ENCODE results near the gene HSDL2. TPM values are rescaled to one million over a fixed set of nuclear protein-coding genes. Genes with fewer than 3 reads are reported as not detected.
"Not testable (repeated sequence)": the region's sequence is repeated elsewhere in the genome, so short reads cannot be mapped to it uniquely, and the experiment has no call there.

The HSDL2 gene
- total and polyA plus RNA-seq, 5 donors from 2014 or later = 15.3 to 30.4 (median 19.7) TPM

DNA sequence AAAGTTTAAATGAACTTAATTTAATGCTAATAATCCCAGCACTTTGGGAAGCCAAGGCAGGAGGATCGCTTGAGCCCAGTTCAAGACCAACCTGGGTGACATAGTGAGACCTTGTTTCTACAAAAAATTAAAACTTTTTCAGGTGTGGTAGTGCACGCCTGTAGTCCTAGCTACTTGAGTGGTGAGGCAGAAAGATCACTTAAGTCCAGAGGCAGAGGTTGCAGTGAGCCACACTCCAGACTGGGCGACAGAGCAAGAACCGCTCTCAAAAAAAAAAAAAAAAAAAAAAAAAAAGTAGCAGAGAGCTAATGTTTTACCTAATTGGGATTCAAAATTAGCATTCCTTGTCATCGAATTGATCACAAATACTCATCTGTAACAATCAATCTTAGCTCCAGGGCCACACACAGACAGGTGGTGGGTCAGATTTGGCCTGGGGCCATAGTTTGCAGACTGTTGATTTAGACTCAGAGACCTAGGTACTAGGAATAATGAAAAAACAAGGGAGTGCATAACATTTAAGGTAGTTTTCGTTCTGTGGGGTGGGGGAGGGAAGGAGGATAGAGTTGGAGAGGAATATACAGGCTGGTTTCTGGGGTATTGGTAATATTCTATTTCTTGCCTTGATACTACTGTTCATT is 21.4 kb downstream of the HSDL2 start:
- H3K4me1 Mint-ChIP-seq = peaks cover 0 to 7% (median 1%) of the 10 kb centered on the region in 4 donors
- H3K27me3 Mint-ChIP-seq = no peaks in the 10 kb centered on the region
- Histone ChIP-seq H3K27me3 (ENCODE audit: control insufficient read depth, insufficient read depth, low read length) (no peaks in the 10 kb centered on the region), H3K27ac (ENCODE audit: insufficient read depth, low read length, poor library complexity, severe bottlenecking) (no peak overlapping the region), H3K36me3 (ENCODE audit: control insufficient read depth, insufficient read depth, low read length) (no peaks in the 10 kb centered on the region), H3K9me3 (ENCODE audit: control insufficient read depth in 2 of 2, low read length in 2 of 2) (no peaks in the 10 kb centered on the region), H3K4me1 (ENCODE audit: control insufficient read depth, insufficient read depth, low read length, poor library complexity, severe bottlenecking) (no peaks in the 10 kb centered on the region), H3K4me3 (ENCODE audit: low read depth, low read length) (no peak overlapping the region)
- ATAC-seq (ENCODE audit: low read depth in 2 of 2) (no peak), DNase-seq (no peak)
- no peak overlapping the region for H3K4me3 Mint-ChIP-seq
- peaks cover 0 to 15% (median 5%) of the 10 kb centered on the region in 7 donors for H3K9me3 Mint-ChIP-seq
- no peak overlapping the region for H3K27ac Mint-ChIP-seq
- peaks cover 22% of the 10 kb centered on the region for H3K36me3 Mint-ChIP-seq

DNA sequence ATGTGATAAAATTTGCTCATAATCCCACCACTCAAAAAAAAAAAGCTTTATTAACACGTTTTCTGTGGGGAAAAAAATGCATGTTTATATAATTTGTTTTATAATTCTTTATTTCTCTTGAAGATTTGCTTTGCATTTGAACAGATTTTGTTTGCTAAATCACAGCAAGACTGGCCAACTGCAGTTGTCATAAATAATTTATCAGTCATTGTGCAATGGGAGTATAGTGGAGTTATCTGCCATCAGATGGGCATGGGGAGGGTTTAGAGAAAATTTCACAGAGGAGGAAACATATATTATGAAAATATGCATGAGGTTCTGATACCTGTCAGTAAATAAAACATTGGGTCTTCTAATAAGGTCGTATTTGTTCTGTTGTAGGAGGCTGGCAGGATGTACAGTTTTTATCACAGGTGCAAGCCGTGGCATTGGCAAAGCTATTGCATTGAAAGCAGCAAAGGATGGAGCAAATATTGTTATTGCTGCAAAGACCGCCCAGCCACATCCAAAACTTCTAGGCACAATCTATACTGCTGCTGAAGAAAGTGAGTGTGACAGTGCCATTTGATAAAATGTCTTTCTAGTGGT is 23.8 kb downstream of the HSDL2 start:
- H3K4me1 Mint-ChIP-seq = peaks cover 0 to 2% (median 0%) of the 10 kb centered on the region in 4 donors
- Histone ChIP-seq H3K36me3 (ENCODE audit: control insufficient read depth, insufficient read depth, low read length) (peaks cover 8% of the 10 kb centered on the region), H3K9me3 (ENCODE audit: control insufficient read depth in 2 of 2, low read length in 2 of 2) (no peaks in the 10 kb centered on the region), H3K4me1 (ENCODE audit: control insufficient read depth, insufficient read depth, low read length, poor library complexity, severe bottlenecking) (no peaks in the 10 kb centered on the region), H3K4me3 (ENCODE audit: low read depth, low read length) (no peak overlapping the region), H3K27me3 (ENCODE audit: control insufficient read depth, insufficient read depth, low read length) (no peaks in the 10 kb centered on the region), H3K27ac (ENCODE audit: insufficient read depth, low read length, poor library complexity, severe bottlenecking) (no peak overlapping the region)
- H3K36me3 Mint-ChIP-seq = peaks cover 31% of the 10 kb centered on the region
- H3K27me3 Mint-ChIP-seq = no peaks in the 10 kb centered on the region
- ATAC-seq (ENCODE audit: low read depth in 2 of 2) = no peak
- no peak overlapping the region for H3K27ac Mint-ChIP-seq
- DNase-seq = no peak
- H3K4me3 Mint-ChIP-seq = peak overlapping the region in 1 of 4 donors; percentile 78
- peaks cover 0 to 7% (median 0%) of the 10 kb centered on the region in 7 donors for H3K9me3 Mint-ChIP-seq

DNA sequence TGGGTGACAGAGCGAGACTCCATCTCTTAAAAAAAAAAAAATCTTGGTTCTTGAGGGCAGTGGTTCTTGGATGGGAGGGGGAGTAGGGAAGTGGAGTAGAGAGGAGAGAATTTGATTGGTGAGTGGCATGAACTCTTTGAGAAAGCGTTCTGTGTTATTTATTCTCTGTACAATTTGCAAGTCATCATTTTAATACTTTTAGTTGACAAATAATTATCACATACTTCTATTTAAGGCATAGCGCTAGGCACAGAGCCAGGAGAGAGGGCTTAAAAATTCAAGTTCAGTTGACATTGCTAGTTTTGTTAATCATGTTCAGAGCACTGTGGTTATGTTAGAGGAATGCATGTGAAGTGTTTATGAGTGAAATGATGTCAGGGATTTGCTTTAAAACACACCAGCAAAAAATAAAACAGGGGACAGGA is 24.6 kb downstream of the HSDL2 start:
- ATAC-seq (ENCODE audit: low read depth in 2 of 2) (no peak), DNase-seq (no peak)
- H3K4me3 ChIP-seq (ENCODE audit: low read depth, low read length) = no peak overlapping the region
- no peaks in the 10 kb centered on the region for H3K9me3 ChIP-seq (ENCODE audit: control insufficient read depth in 2 of 2, low read length in 2 of 2)
- Mint-ChIP-seq H3K4me3 (no peak overlapping the region), H3K9me3 (no peaks in the 10 kb centered on the region), H3K4me1 (peaks cover 0 to 2% (median 0%) of the 10 kb centered on the region in 4 donors), H3K27me3 (no peaks in the 10 kb centered on the region), H3K27ac (peak overlapping the region in 1 of 3 donors; percentile 78), H3K36me3 (peaks cover 33% of the 10 kb centered on the region)
- peaks cover 11% of the 10 kb centered on the region for H3K36me3 ChIP-seq (ENCODE audit: control insufficient read depth, insufficient read depth, low read length)
- no peak overlapping the region for H3K27ac ChIP-seq (ENCODE audit: insufficient read depth, low read length, poor library complexity, severe bottlenecking)
- no peaks in the 10 kb centered on the region for H3K4me1 ChIP-seq (ENCODE audit: control insufficient read depth, insufficient read depth, low read length, poor library complexity, severe bottlenecking)
- no peaks in the 10 kb centered on the region for H3K27me3 ChIP-seq (ENCODE audit: control insufficient read depth, insufficient read depth, low read length)

DNA sequence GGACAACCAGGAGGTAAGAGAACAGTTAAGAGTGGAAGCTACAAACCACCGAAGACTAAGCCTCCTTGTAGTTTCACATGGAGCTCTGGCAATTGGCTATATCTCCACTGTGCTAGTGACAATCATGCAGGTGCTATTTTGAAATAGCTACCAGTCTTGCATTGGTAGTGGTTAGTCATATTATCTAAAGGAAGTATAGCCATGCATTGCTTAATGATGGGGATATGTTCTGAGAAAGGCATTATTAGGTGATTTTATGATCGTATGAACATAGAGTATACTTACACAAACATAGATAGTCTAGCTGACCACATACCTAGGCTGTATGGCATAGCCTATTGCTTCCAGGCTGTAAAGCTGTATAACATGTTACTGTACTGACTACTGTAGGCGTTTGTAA is 28.4 kb downstream of the HSDL2 start:
- no peak overlapping the region for H3K4me3 ChIP-seq (ENCODE audit: low read depth, low read length)
- Mint-ChIP-seq H3K36me3 (peaks cover 51% of the 10 kb centered on the region), H3K9me3 (no peaks in the 10 kb centered on the region), H3K27ac (peak overlapping the region in 1 of 3 donors; percentile 63), H3K4me3 (no peak overlapping the region), H3K4me1 (peaks cover 0 to 2% (median 0%) of the 10 kb centered on the region in 4 donors), H3K27me3 (no peaks in the 10 kb centered on the region)
- no peak for ATAC-seq (ENCODE audit: low read depth in 2 of 2)
- H3K27ac ChIP-seq (ENCODE audit: insufficient read depth, low read length, poor library complexity, severe bottlenecking) = no peak overlapping the region
- no peaks in the 10 kb centered on the region for H3K4me1 ChIP-seq (ENCODE audit: control insufficient read depth, insufficient read depth, low read length, poor library complexity, severe bottlenecking)
- DNase-seq = no peak
- H3K9me3 ChIP-seq (ENCODE audit: control insufficient read depth in 2 of 2, low read length in 2 of 2) = no peaks in the 10 kb centered on the region
- peaks cover 15% of the 10 kb centered on the region for H3K36me3 ChIP-seq (ENCODE audit: control insufficient read depth, insufficient read depth, low read length)
- no peaks in the 10 kb centered on the region for H3K27me3 ChIP-seq (ENCODE audit: control insufficient read depth, insufficient read depth, low read length)

DNA sequence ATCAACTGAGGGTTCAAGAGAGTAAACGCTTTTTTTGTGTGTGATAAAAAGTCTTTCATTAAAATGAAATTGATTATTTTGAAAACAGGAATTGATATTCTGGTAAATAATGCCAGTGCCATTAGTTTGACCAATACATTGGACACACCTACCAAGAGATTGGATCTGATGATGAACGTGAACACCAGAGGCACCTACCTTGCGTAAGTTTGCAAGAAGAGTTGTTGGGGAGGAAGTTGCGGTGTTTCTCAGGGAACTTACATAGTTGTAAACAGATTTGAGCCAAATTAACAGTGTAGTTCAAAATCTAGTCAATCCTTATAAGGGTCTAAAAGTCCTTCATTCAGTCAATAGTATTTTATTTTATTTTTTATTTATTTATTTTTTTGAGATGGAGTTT is 28.9 kb downstream of the HSDL2 start:
- ATAC-seq (ENCODE audit: low read depth in 2 of 2) (no peak), DNase-seq (no peak)
- no peaks in the 10 kb centered on the region for H3K27me3 ChIP-seq (ENCODE audit: control insufficient read depth, insufficient read depth, low read length)
- H3K9me3 ChIP-seq (ENCODE audit: control insufficient read depth in 2 of 2, low read length in 2 of 2) = no peaks in the 10 kb centered on the region
- no peaks in the 10 kb centered on the region for H3K9me3 Mint-ChIP-seq
- peaks cover 51% of the 10 kb centered on the region for H3K36me3 Mint-ChIP-seq
- H3K36me3 ChIP-seq (ENCODE audit: control insufficient read depth, insufficient read depth, low read length) = peaks cover 15% of the 10 kb centered on the region
- H3K4me1 ChIP-seq (ENCODE audit: control insufficient read depth, insufficient read depth, low read length, poor library complexity, severe bottlenecking) = no peaks in the 10 kb centered on the region
- H3K4me3 ChIP-seq (ENCODE audit: low read depth, low read length) = no peak overlapping the region
- no peak overlapping the region for H3K4me3 Mint-ChIP-seq
- H3K27ac Mint-ChIP-seq = no peak overlapping the region
- no peak overlapping the region for H3K27ac ChIP-seq (ENCODE audit: insufficient read depth, low read length, poor library complexity, severe bottlenecking)
- no peaks in the 10 kb centered on the region for H3K27me3 Mint-ChIP-seq
- peaks cover 0 to 2% (median 0%) of the 10 kb centered on the region in 4 donors for H3K4me1 Mint-ChIP-seq

DNA sequence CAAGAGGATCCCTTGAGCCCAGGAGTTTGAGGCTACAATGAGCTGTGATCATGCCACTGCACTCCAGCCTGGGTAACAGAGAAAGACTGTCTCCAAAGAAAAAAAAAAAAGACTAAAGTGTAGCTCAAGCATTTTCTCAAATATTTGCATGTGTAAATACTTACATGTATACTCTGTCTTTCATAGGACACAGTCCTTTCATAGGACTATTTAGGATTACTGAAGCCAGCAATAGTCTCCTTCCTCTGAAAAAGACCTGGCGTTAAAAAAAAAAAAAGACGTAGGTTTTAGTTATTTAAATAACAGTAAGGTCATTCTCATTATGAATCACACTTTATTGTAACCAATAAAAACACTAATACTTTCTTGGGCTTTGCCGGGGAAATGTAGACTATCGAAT is 29.9 kb downstream of the HSDL2 start:
- H3K4me1 Mint-ChIP-seq = no peaks in the 10 kb centered on the region
- no peaks in the 10 kb centered on the region for H3K27me3 ChIP-seq (ENCODE audit: control insufficient read depth, insufficient read depth, low read length)
- no peak overlapping the region for H3K27ac ChIP-seq (ENCODE audit: insufficient read depth, low read length, poor library complexity, severe bottlenecking)
- DNase-seq (no peak), ATAC-seq (ENCODE audit: low read depth in 2 of 2) (no peak)
- no peak overlapping the region for H3K4me3 ChIP-seq (ENCODE audit: low read depth, low read length)
- H3K9me3 Mint-ChIP-seq = no peaks in the 10 kb centered on the region
- no peak overlapping the region for H3K27ac Mint-ChIP-seq
- H3K27me3 Mint-ChIP-seq = no peaks in the 10 kb centered on the region
- peaks cover 44% of the 10 kb centered on the region for H3K36me3 Mint-ChIP-seq
- H3K9me3 ChIP-seq (ENCODE audit: control insufficient read depth in 2 of 2, low read length in 2 of 2) = no peaks in the 10 kb centered on the region
- H3K4me3 Mint-ChIP-seq = no peak overlapping the region
- peaks cover 15% of the 10 kb centered on the region for H3K36me3 ChIP-seq (ENCODE audit: control insufficient read depth, insufficient read depth, low read length)
- no peaks in the 10 kb centered on the region for H3K4me1 ChIP-seq (ENCODE audit: control insufficient read depth, insufficient read depth, low read length, poor library complexity, severe bottlenecking)

DNA sequence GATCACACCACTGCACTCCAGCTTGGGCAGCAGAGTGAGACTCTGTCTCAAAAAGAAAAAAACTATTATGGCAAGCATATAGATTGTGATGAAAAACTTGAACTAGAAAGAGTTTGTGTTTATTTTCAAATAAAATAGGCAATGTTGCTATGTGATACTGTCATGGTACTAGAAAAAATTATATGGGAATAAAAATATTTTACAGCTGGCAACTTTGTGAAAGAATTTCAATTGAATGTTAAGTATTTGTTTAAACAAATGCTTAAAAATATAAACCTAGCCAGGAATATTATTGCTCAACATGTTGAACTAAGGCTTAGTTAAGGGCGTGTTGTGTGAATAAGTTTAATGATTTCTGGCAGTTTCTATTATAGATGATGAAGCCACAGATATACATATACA is 31.7 kb downstream of the HSDL2 start:
- Mint-ChIP-seq H3K36me3 (peaks cover 39% of the 10 kb centered on the region), H3K4me1 (no peaks in the 10 kb centered on the region), H3K27ac (no peak overlapping the region), H3K27me3 (no peaks in the 10 kb centered on the region), H3K9me3 (no peaks in the 10 kb centered on the region), H3K4me3 (no peak overlapping the region)
- Histone ChIP-seq H3K27ac (ENCODE audit: insufficient read depth, low read length, poor library complexity, severe bottlenecking) (no peak overlapping the region), H3K27me3 (ENCODE audit: control insufficient read depth, insufficient read depth, low read length) (no peaks in the 10 kb centered on the region), H3K4me1 (ENCODE audit: control insufficient read depth, insufficient read depth, low read length, poor library complexity, severe bottlenecking) (no peaks in the 10 kb centered on the region), H3K9me3 (ENCODE audit: control insufficient read depth in 2 of 2, low read length in 2 of 2) (no peaks in the 10 kb centered on the region), H3K36me3 (ENCODE audit: control insufficient read depth, insufficient read depth, low read length) (peaks cover 15% of the 10 kb centered on the region), H3K4me3 (ENCODE audit: low read depth, low read length) (no peak overlapping the region)
- no peak for DNase-seq
- no peak for ATAC-seq (ENCODE audit: low read depth in 2 of 2)

DNA sequence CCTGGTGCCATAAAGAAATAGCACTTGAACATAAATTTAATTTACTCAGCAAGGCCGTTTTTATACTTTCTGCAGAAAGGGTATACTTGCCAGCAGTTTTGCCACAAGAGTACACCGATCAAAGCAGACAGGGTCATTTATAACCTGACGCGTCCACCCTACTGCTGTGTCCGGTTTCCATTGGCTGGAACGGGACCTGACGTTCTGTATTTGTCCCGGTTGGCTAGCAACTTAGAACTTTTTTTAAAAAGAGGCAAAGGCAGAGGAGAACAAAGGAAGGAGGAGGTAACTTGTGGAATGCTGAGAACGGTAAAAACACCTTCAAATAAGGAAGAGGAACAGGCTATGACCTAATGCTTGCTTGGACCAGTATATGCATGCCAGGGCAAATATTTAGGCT is 33.8 kb downstream of the HSDL2 start:
- not testable (repeated sequence) for H3K9me3 ChIP-seq (ENCODE audit: control insufficient read depth in 2 of 2, low read length in 2 of 2); H3K4me3 ChIP-seq (ENCODE audit: low read depth, low read length); H3K4me1 ChIP-seq (ENCODE audit: control insufficient read depth, insufficient read depth, low read length, poor library complexity, severe bottlenecking); H3K4me3 Mint-ChIP-seq; H3K27ac Mint-ChIP-seq; ATAC-seq (ENCODE audit: low read depth in 2 of 2); H3K4me1 Mint-ChIP-seq; DNase-seq; H3K27me3 Mint-ChIP-seq; H3K36me3 ChIP-seq (ENCODE audit: control insufficient read depth, insufficient read depth, low read length); H3K27ac ChIP-seq (ENCODE audit: insufficient read depth, low read length, poor library complexity, severe bottlenecking); H3K27me3 ChIP-seq (ENCODE audit: control insufficient read depth, insufficient read depth, low read length); H3K9me3 Mint-ChIP-seq
- H3K36me3 Mint-ChIP-seq = peaks cover 24% of the 10 kb centered on the region

All from CD4-positive, CD25-positive, alpha-beta regulatory T cell (primary cell).